ENCODE measurements around the gene RAB3D.

RAB3D gene

GRCh38 chr19:11355160-11356073, 16.0 kb upstream of the RAB3D start, which contains the start of gene PLPPR2 (continued):
- TF ChIP-seq ZBTB10 (tag by site-specific recombination; IDR thresholded peaks at IDR 0.05) (peak; percentile 81), EGR2 (tag by site-specific recombination; IDR thresholded peaks at IDR 0.05; ENCODE audit: low read depth) (peak; percentile 56), YY1 (tag by site-specific recombination; IDR thresholded peaks at IDR 0.05) (peak; percentile 11; the same call in 1 of the 2 replicates), ZNF239 (tag by site-specific recombination; IDR thresholded peaks at IDR 0.05) (peak; percentile 56; the same call in 1 of the 2 replicates), SP3 (tag by site-specific recombination; IDR thresholded peaks at IDR 0.05) (peak; percentile 42), ZSCAN23 (tag by site-specific recombination; IDR thresholded peaks at IDR 0.05) (no peak), ZNF843 (tag by site-specific recombination; IDR thresholded peaks at IDR 0.05) (peak; percentile 46; the same call in 1 of the 2 replicates), SP2 (tag by site-specific recombination; IDR thresholded peaks at IDR 0.05) (peak; percentile 76), ZNF629 (tag by site-specific recombination; IDR thresholded peaks at IDR 0.05) (peak; percentile 23; the same call in 1 of the 2 replicates), ZNF350 (tag by site-specific recombination; IDR thresholded peaks at IDR 0.05) (no peak), ZSCAN18 (tag by site-specific recombination; IDR thresholded peaks at IDR 0.05) (peak; percentile 24; the same call in 1 of the 2 replicates), ZNF449 (tag by site-specific recombination; IDR thresholded peaks at IDR 0.05) (0 out of 2 replicates have a peak, but pooled peaks have one; percentile 31), ZNF692 (tag by site-specific recombination; IDR thresholded peaks at IDR 0.05) (peak; percentile 35; the same call in 1 of the 2 replicates), KLF1 (tag by site-specific recombination; IDR thresholded peaks at IDR 0.05) (peak; percentile 57), HOXD13 (CRISPR knock-in tag; IDR thresholded peaks at IDR 0.05; ENCODE audit: borderline replicate concordance) (no peak), ZNF777 (tag by site-specific recombination; IDR thresholded peaks at IDR 0.05; ENCODE audit: borderline replicate concordance) (no peak), ZBTB48 (tag by site-specific recombination; IDR thresholded peaks at IDR 0.05) (peak; percentile 48; the same call in 1 of the 2 replicates), ZNF398 (tag by site-specific recombination; IDR thresholded peaks at IDR 0.05) (peak; percentile 49), ZSCAN4 (tag by site-specific recombination; IDR thresholded peaks at IDR 0.05) (peak; percentile 86), ZNF324 (tag by site-specific recombination; IDR thresholded peaks at IDR 0.05) (peak; percentile 76; the same call in 1 of the 2 replicates), ZNF18 (tag by site-specific recombination; IDR thresholded peaks at IDR 0.05) (no peak), ZFP69B (tag by site-specific recombination; IDR thresholded peaks at IDR 0.05) (0 out of 2 replicates have a peak, but pooled peaks have one; percentile 37), ZBTB26 (tag by site-specific recombination; optimal IDR thresholded peaks at IDR 0.05) (peak; percentile 26), OSR2 (tag by site-specific recombination; IDR thresholded peaks at IDR 0.05) (no peak)
